ENCODE results near the gene CGB5. TPM values are rescaled to one million over a fixed set of nuclear protein-coding genes. Genes with fewer than 3 reads are reported as not detected.

The CGB5 gene
- total RNA-seq, 1 experiment from 2014 or later: not detected

DNA sequence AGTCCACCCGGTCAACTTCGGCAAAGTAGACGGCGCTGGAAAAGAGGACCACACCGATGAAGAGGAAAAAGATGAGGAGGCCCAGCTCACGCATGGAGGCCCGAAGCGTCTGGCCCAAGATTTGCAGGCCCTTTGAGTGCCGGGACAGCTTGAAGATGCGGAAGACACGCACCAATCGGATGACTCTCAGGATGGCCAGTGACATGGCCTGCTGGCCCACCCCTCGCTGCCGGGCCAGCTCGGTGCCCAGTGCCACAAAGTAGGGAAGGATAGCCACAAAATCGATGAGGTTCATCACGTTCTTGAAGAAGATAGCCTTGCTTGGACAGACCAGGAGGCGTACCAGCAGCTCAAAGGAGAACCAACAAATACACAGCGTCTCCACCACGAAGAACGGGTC is 26.8 kb downstream of the CGB5 start:
- Histone ChIP-seq H3K4me3 (ENCODE audit: low read depth in 2 of 2, low read length in 2 of 2) (no peak overlapping the region), H3K36me3 (ENCODE audit: control insufficient read depth, insufficient read depth, low read length) (no peaks in the 10 kb centered on the region), H3K4me1 (ENCODE audit: control insufficient read depth, insufficient read depth, low read length) (peaks cover 2% of the 10 kb centered on the region; the same call in 1 of the 2 replicates), H3K27ac (ENCODE audit: low read length) (no peak overlapping the region), H3K27me3 (ENCODE audit: control insufficient read depth, insufficient read depth, low read length) (no peaks in the 10 kb centered on the region), H3K9me3 (ENCODE audit: control insufficient read depth, insufficient read depth, low read depth, low read length) (no peaks in the 10 kb centered on the region)
- in situ Hi-C loops (cut with HindIII; ENCODE audit: low pct_unique_long_range_greater_than_20kb, low sequenced_read_pairs): no loop called here
- intact Hi-C loops (cut with micrococcal nuclease; ENCODE audit: unreplicated experiment): no loop called here
- TF ChIP-seq, protein P1, sequence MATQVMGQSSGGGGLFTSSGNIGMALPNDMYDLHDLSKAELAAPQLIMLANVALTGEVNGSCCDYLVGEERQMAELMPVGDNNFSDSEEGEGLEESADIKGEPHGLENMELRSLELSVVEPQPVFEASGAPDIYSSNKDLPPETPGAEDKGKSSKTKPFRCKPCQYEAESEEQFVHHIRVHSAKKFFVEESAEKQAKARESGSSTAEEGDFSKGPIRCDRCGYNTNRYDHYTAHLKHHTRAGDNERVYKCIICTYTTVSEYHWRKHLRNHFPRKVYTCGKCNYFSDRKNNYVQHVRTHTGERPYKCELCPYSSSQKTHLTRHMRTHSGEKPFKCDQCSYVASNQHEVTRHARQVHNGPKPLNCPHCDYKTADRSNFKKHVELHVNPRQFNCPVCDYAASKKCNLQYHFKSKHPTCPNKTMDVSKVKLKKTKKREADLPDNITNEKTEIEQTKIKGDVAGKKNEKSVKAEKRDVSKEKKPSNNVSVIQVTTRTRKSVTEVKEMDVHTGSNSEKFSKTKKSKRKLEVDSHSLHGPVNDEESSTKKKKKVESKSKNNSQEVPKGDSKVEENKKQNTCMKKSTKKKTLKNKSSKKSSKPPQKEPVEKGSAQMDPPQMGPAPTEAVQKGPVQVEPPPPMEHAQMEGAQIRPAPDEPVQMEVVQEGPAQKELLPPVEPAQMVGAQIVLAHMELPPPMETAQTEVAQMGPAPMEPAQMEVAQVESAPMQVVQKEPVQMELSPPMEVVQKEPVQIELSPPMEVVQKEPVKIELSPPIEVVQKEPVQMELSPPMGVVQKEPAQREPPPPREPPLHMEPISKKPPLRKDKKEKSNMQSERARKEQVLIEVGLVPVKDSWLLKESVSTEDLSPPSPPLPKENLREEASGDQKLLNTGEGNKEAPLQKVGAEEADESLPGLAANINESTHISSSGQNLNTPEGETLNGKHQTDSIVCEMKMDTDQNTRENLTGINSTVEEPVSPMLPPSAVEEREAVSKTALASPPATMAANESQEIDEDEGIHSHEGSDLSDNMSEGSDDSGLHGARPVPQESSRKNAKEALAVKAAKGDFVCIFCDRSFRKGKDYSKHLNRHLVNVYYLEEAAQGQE (IDR thresholded peaks at IDR 0.05; ENCODE audit: insufficient read depth in 1 of 2, low read depth in 2 of 2, low read length in 1 of 2): no peak
- TF ChIP-seq POLR2AphosphoS5 (IDR thresholded peaks at IDR 0.05; ENCODE audit: low read depth, low read length) (no peak), SIN3A (IDR thresholded peaks at IDR 0.05; ENCODE audit: borderline replicate concordance, insufficient read depth, low read depth, low read length) (no peak), TCF7L2 (IDR thresholded peaks at IDR 0.05; ENCODE audit: low read depth, low read length) (no peak)
- TF ChIP-seq, protein P2, sequence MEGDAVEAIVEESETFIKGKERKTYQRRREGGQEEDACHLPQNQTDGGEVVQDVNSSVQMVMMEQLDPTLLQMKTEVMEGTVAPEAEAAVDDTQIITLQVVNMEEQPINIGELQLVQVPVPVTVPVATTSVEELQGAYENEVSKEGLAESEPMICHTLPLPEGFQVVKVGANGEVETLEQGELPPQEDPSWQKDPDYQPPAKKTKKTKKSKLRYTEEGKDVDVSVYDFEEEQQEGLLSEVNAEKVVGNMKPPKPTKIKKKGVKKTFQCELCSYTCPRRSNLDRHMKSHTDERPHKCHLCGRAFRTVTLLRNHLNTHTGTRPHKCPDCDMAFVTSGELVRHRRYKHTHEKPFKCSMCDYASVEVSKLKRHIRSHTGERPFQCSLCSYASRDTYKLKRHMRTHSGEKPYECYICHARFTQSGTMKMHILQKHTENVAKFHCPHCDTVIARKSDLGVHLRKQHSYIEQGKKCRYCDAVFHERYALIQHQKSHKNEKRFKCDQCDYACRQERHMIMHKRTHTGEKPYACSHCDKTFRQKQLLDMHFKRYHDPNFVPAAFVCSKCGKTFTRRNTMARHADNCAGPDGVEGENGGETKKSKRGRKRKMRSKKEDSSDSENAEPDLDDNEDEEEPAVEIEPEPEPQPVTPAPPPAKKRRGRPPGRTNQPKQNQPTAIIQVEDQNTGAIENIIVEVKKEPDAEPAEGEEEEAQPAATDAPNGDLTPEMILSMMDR (IDR thresholded peaks at IDR 0.05): no peak
- ChIA-PET CTCF (interaction anchor here (0.6 kb wide), 1 partner anchor 74 kb away, joined by 3 read pairs; no protein-coding TSS in a partner anchor), POLR2A (no interaction called here)
- no TSS peak for BruUV-seq (replicated peaks)
- no peak for DNase-seq (ENCODE audit: low read depth, low spot score)
- no peak for ATAC-seq

GRCh38 chr19:49071860-49072547 is 28.4 kb downstream of the CGB5 start:
- BruUV-seq (replicated peaks): no TSS peak
- Histone ChIP-seq H3K36me3 (ENCODE audit: control insufficient read depth, insufficient read depth, low read length) (no peaks in the 10 kb centered on the region), H3K27me3 (ENCODE audit: control insufficient read depth, insufficient read depth, low read length) (no peaks in the 10 kb centered on the region), H3K9me3 (ENCODE audit: control insufficient read depth, insufficient read depth, low read depth, low read length) (no peaks in the 10 kb centered on the region), H3K27ac (ENCODE audit: low read length) (no peak overlapping the region), H3K4me3 (ENCODE audit: low read depth in 2 of 2, low read length in 2 of 2) (no peak overlapping the region), H3K4me1 (ENCODE audit: control insufficient read depth, insufficient read depth, low read length) (no peaks in the 10 kb centered on the region)
- no peak; the same call in 1 of the 2 replicates for ATAC-seq
- TF ChIP-seq POLR2AphosphoS5 (IDR thresholded peaks at IDR 0.05; ENCODE audit: low read depth, low read length): no peak
- TF ChIP-seq, protein P1 (IDR thresholded peaks at IDR 0.05; ENCODE audit: insufficient read depth in 1 of 2, low read depth in 2 of 2, low read length in 1 of 2): no peak
- TF ChIP-seq, protein P2 (IDR thresholded peaks at IDR 0.05): no peak
- TF ChIP-seq SIN3A (IDR thresholded peaks at IDR 0.05; ENCODE audit: borderline replicate concordance, insufficient read depth, low read depth, low read length): no peak
- TF ChIP-seq TCF7L2 (IDR thresholded peaks at IDR 0.05; ENCODE audit: low read depth, low read length): no peak
- in situ Hi-C loops (cut with HindIII; ENCODE audit: low pct_unique_long_range_greater_than_20kb, low sequenced_read_pairs) (no loop called here), intact Hi-C loops (cut with micrococcal nuclease; ENCODE audit: unreplicated experiment) (no loop called here)
- DNase-seq (ENCODE audit: low read depth, low spot score): no peak
- POLR2A ChIA-PET: no interaction called here
- CTCF ChIA-PET: no interaction called here

Data from Panc1 (cell line).